IMR-90 (cell line): ENCODE data around the gene KCNH2. TPM values are rescaled to one million over a fixed set of nuclear protein-coding genes. Genes with fewer than 3 reads are reported as not detected.

Experiments
- ATAC-seq: fragments of 200-7000 bp; cut with Tn5 transposase; 2 replicates; pipeline ENCODE4 v1.9.1; 2020; ENCODE audit warnings: low read depth, mild to moderate bottlenecking, moderate library complexity
- BruUV-seq: library from RNA; stranded (reverse); fragments of 400-500 nt; replicated peaks from 2 replicates; lab custom pipeline; 2021; lab: Mats Ljungman, UMichigan
- CTCF ChIA-PET: fragments of 300-600 bp; formaldehyde crosslinking; extraction: SDS; loops from one replicate; lab custom pipeline; 2021; ENCODE audit warnings: antibody characterized with exemption; lab: Yijun Ruan, JAX
- POLR2A ChIA-PET: fragments of 300-600 bp; sonication (Branson Sonifier 250); formaldehyde crosslinking; loops from one replicate; lab custom pipeline; 2022; ENCODE audit warnings: antibody characterized with exemption; ENCODE audit not compliant: unreplicated experiment; lab: Charles Lee
- DNase-seq: peaks from one replicate; pipeline ENCODE4 v3.0.0; 2013
- H2AFZ ChIP-seq: replicated peaks from 2 replicates; pipeline ENCODE3; 2013; ENCODE audit warnings: low read length, mild to moderate bottlenecking; ENCODE audit not compliant: poor library complexity
- H2AK5ac ChIP-seq: 2 replicates; pipeline ENCODE4 v1.6.1; 2013; ENCODE audit warnings: low read depth, low read length, inconsistent platforms
- H2AK9ac ChIP-seq: replicated peaks from 2 replicates; pipeline ENCODE3; 2013; ENCODE audit warnings: mild to moderate bottlenecking, low read depth, low read length, moderate library complexity; ENCODE audit not compliant: poor library complexity
- H2BK120ac ChIP-seq: 2 replicates; pipeline ENCODE4 v1.6.1; 2013; ENCODE audit warnings: low read depth, low read length, inconsistent platforms
- H2BK15ac ChIP-seq: 3 replicates; pipeline ENCODE4 v1.6.1; 2013; ENCODE audit warnings: low read depth, low read length, inconsistent platforms
- H2BK20ac ChIP-seq: 2 replicates; pipeline ENCODE4 v1.6.1; 2013; ENCODE audit warnings: low read depth, mild to moderate bottlenecking, inconsistent platforms, low read length, moderate library complexity
- H2BK5ac ChIP-seq: 2 replicates; pipeline ENCODE4 v1.6.1; 2013; ENCODE audit warnings: mild to moderate bottlenecking, low read depth, low read length, inconsistent platforms; ENCODE audit not compliant: poor library complexity, severe bottlenecking
- H3K14ac ChIP-seq: replicated peaks from 2 replicates; pipeline ENCODE4 v1.6.1; 2013; ENCODE audit warnings: low read depth, low read length, inconsistent platforms
- H3K18ac ChIP-seq: 2 replicates; pipeline ENCODE4 v1.6.1; 2013; ENCODE audit warnings: low read depth, low read length, control low read depth
- H3K23ac ChIP-seq: 2 replicates; pipeline ENCODE4 v1.6.1; 2013; ENCODE audit warnings: low read depth, low read length, inconsistent platforms
- H3K27ac ChIP-seq: 2 replicates; pipeline ENCODE4 v1.5.1; 2013; ENCODE audit warnings: mild to moderate bottlenecking, control low read depth, low read length; ENCODE audit not compliant: insufficient read depth
- H3K27me3 ChIP-seq: 2 replicates; pipeline ENCODE4 v1.6.1; 2013; ENCODE audit warnings: low read length; ENCODE audit not compliant: control insufficient read depth, insufficient read depth
- H3K36me3 ChIP-seq: 2 replicates; pipeline ENCODE4 v1.6.1; 2013; ENCODE audit warnings: low read length, mixed read lengths; ENCODE audit not compliant: control insufficient read depth, insufficient read depth
- H3K4ac ChIP-seq: 2 replicates; pipeline ENCODE4 v1.6.1; 2013; ENCODE audit warnings: low read depth, low read length, inconsistent platforms
- H3K4me1 ChIP-seq: 2 replicates; pipeline ENCODE4 v1.6.1; 2013; ENCODE audit warnings: low read length, mixed read lengths; ENCODE audit not compliant: control insufficient read depth, insufficient read depth
- H3K4me2 ChIP-seq: 2 replicates; pipeline ENCODE4 v1.6.1; 2013; ENCODE audit warnings: low read depth, mild to moderate bottlenecking, control low read depth, low read length, moderate library complexity
- H3K4me3 ChIP-seq: 2 replicates; pipeline ENCODE4 v1.5.1; 2013; ENCODE audit warnings: low read depth, mild to moderate bottlenecking, control low read depth, low read length, moderate library complexity; ENCODE audit not compliant: insufficient read depth
- H3K56ac ChIP-seq: 2 replicates; pipeline ENCODE4 v1.6.1; 2013; ENCODE audit warnings: low read length, inconsistent platforms; ENCODE audit not compliant: insufficient read depth; ENCODE audit errors: extremely low read depth
- H3K79me1 ChIP-seq, 2 experiments: 2 replicates each; pipeline ENCODE4 v1.6.1; 2013; ENCODE audit warnings: low read length in 2 of 2, inconsistent platforms in 1 of 2, low read depth in 1 of 2
- H3K9ac ChIP-seq: 2 replicates; pipeline ENCODE4 v1.6.1; 2013; ENCODE audit warnings: low read depth, low read length, control low read depth
- H3K9me1 ChIP-seq: 2 replicates; pipeline ENCODE4 v1.6.1; 2013; ENCODE audit warnings: low read length, inconsistent platforms; ENCODE audit not compliant: insufficient read depth
- H3K9me3 ChIP-seq: 2 replicates; pipeline ENCODE4 v1.6.1; 2013; ENCODE audit warnings: low read length; ENCODE audit not compliant: control insufficient read depth, insufficient read depth
- H4K20me1 ChIP-seq: 2 replicates; pipeline ENCODE4 v1.6.1; 2013; ENCODE audit warnings: low read length, inconsistent platforms; ENCODE audit not compliant: insufficient read depth
- H4K5ac ChIP-seq: 2 replicates; pipeline ENCODE4 v1.6.1; 2013; ENCODE audit warnings: mild to moderate bottlenecking, low read depth, low read length, control low read depth
- H4K8ac ChIP-seq, 2 experiments: 2 replicates each; pipeline ENCODE4 v1.6.1; 2013; ENCODE audit warnings: low read depth in 2 of 2, low read length in 2 of 2, control low read depth in 1 of 2, inconsistent platforms in 1 of 2
- H4K91ac ChIP-seq: 2 replicates; pipeline ENCODE4 v1.6.1; 2013; ENCODE audit warnings: low read depth, low read length, inconsistent platforms; ENCODE audit not compliant: insufficient read depth
- BHLHE40 ChIP-seq: fragments of 150-350 bp; IDR thresholded peaks from 2 replicates; pipeline ENCODE4 v1.6.1; 2016; ENCODE audit warnings: mild to moderate bottlenecking, low read depth, low read length
- CEBPB ChIP-seq: IDR thresholded peaks from 2 replicates; pipeline ENCODE4 v1.6.1; 2012; ENCODE audit warnings: low read depth, low read length, improper control_type of control experiment
- CHD1 ChIP-seq: IDR thresholded peaks from 2 replicates; pipeline ENCODE4 v1.6.1; 2012; ENCODE audit warnings: low read depth, low read length, improper control_type of control experiment
- CTCF ChIP-seq: conservative IDR thresholded peaks from 2 replicates; pipeline ENCODE4 v1.5.1; 2012; ENCODE audit warnings: mild to moderate bottlenecking, low read depth, low read length, improper control_type of control experiment
- FOS ChIP-seq: fragments of 150-350 bp; IDR thresholded peaks from 2 replicates; pipeline ENCODE4 v1.6.1; 2016; ENCODE audit warnings: low read depth, low read length
- MAFK ChIP-seq: IDR thresholded peaks from 2 replicates; pipeline ENCODE4 v1.6.1; 2012; ENCODE audit warnings: low read depth, low read length, improper control_type of control experiment
- MAZ ChIP-seq: IDR thresholded peaks from 2 replicates; pipeline ENCODE4 v1.6.1; 2012; ENCODE audit warnings: low read depth, mild to moderate bottlenecking, low read length, improper control_type of control experiment, moderate library complexity, borderline replicate concordance
- MXI1 ChIP-seq: IDR thresholded peaks from 2 replicates; pipeline ENCODE4 v1.6.1; 2012; ENCODE audit warnings: low read depth, mild to moderate bottlenecking, low read length, moderate library complexity, borderline replicate concordance
- POLR2A ChIP-seq: IDR thresholded peaks from 2 replicates; pipeline ENCODE4 v1.6.1; 2012; ENCODE audit warnings: mild to moderate bottlenecking, low read depth, low read length
- RAD21 ChIP-seq: IDR thresholded peaks from 2 replicates; pipeline ENCODE4 v1.6.1; 2012; ENCODE audit warnings: low read length, improper control_type of control experiment
- RFX5 ChIP-seq: IDR thresholded peaks from 2 replicates; pipeline ENCODE4 v1.8.0; 2012; ENCODE audit warnings: low read depth, mild to moderate bottlenecking, low read length, moderate library complexity
- WGBS, 2 experiments: methylation state at CpG; one replicate each; pipeline versions ENCODE4 v1.1.5 to v1.1.7; 2013; ENCODE audit warnings: missing lambda C conversion rate in 2 of 2; ENCODE audit not compliant: insufficient read length in 1 of 2; ENCODE audit errors: extremely low coverage in 2 of 2; 5-methylcytosine and 5-hydroxymethylcytosine counted together
- dilution Hi-C: fragments of 300-500 bp; cut with HindIII; formaldehyde crosslinking; loops from one replicate; pipeline ENCODE4 v1.14.3; 2018; ENCODE audit warnings: low sequenced_read_pairs; ENCODE audit not compliant: unreplicated experiment
- in situ Hi-C: fragments of 300-500 bp; cut with MboI; formaldehyde crosslinking; loops from 3 replicates; pipeline ENCODE4 v1.14.3; 2019; ENCODE audit warnings: low sequenced_read_pairs, inconsistent platforms, mixed read lengths
- intact Hi-C: fragments of 100-400 bp; cut with micrococcal nuclease; formaldehyde crosslinking; loops from 2 replicates; pipeline ENCODE4 v1.10.0; 2022
- polyA plus RNA-seq, 3 experiments: library from polyadenylated mRNA; depleted of rRNA; stranded (reverse); fragments of >200 nt; gene quantifications; 2 replicates each; pipeline ENCODE4 v1.2.3, GENCODE V29; 2012; ENCODE audit warnings: low replicate concordance in 1 of 3
- total RNA-seq: library from RNA; depleted of rRNA; stranded (reverse); fragments of >200 nt; gene quantifications from 2 replicates; pipeline ENCODE4 v1.2.3, GENCODE V29; 2012
- TF ChIP-seq, protein P1 (sequence below): fragments of 150-350 bp; IDR thresholded peaks from 2 replicates; pipeline ENCODE4 v1.6.1; 2016; ENCODE audit warnings: low read depth, mild to moderate bottlenecking, low read length, moderate library complexity, borderline replicate concordance

The KCNH2 gene
- total and polyA plus RNA-seq, 2 of the 4 experiments (the other 2 are of a cell fraction), result 0.90 to 2.1 TPM

DNA sequence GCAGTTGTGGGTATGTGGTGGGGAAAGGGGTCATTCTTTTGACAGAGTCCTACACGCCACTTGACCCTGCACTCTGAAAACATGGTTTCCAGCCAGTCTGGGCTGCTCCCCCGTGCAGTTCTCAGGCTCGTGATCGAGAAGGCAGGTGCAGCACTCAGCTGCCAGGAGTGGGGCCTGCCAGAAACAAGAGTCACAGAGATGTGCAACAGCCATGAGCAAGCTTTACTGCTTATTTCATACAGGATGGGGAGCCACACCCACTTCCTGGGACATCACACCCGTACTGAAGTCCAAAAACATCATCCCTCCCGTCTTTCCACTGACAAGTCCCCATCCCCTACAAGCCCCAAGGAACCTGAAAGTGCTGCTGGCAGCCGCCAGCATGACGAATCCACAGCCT is 36.8 kb upstream of the KCNH2 start:
- H2BK15ac ChIP-seq, result no peak overlapping the region
- peaks cover 38% of the 10 kb centered on the region for H3K27me3 ChIP-seq
- ChIA-PET POLR2A (no interaction called here), CTCF (interaction anchor here (0.7 kb wide), 1 partner anchor 94 kb away, joined by 3 read pairs; no protein-coding TSS in a partner anchor)
- H3K27ac ChIP-seq, result no peak overlapping the region
- 76% methylated on average over 5 of the region's 8 CpGs; no CpG with 5 or more reads in 1 of the 2 experiments for WGBS, 2 experiments
- H3K18ac ChIP-seq, result no peak overlapping the region
- no peak for ATAC-seq
- H3K4me3 ChIP-seq, result no peak overlapping the region
- no peak overlapping the region for H3K4ac ChIP-seq
- no peak overlapping the region for H2AFZ ChIP-seq
- H4K8ac ChIP-seq, result no peak overlapping the region
- no peak overlapping the region for H3K4me2 ChIP-seq
- H4K5ac ChIP-seq, result no peak overlapping the region
- H3K9ac ChIP-seq, result no peak overlapping the region
- H3K56ac ChIP-seq, result no peak overlapping the region
- H3K4me1 ChIP-seq, result peaks cover 12% of the 10 kb centered on the region; the same call in 1 of the 2 replicates
- in situ Hi-C loops, result no loop called here
- H2BK120ac ChIP-seq, result no peak overlapping the region
- dilution Hi-C loops, result no loop called here
- no peaks in the 10 kb centered on the region for H3K79me1 ChIP-seq
- H2AK9ac ChIP-seq, result no peak overlapping the region
- no peaks in the 10 kb centered on the region for H3K9me3 ChIP-seq
- H4K91ac ChIP-seq, result no peak overlapping the region
- intact Hi-C loops, result loop anchor here (5.0 kb wide), 1 partner anchor 97 kb away; no protein-coding TSS in a partner anchor
- H3K14ac ChIP-seq, result no peak overlapping the region
- H3K9me1 ChIP-seq, result no peaks in the 10 kb centered on the region
- H3K23ac ChIP-seq, result no peak overlapping the region
- no peak for DNase-seq
- H2BK20ac ChIP-seq, result no peak overlapping the region
- no peak overlapping the region for H2BK5ac ChIP-seq
- H3K36me3 ChIP-seq, result no peaks in the 10 kb centered on the region
- no TSS peak for BruUV-seq
- no peak for TF ChIP-seq MAZ
- TF ChIP-seq FOS, result no peak
- no peak for TF ChIP-seq CHD1
- no peak for TF ChIP-seq CEBPB
- no peak for TF ChIP-seq RAD21
- TF ChIP-seq, protein P1, sequence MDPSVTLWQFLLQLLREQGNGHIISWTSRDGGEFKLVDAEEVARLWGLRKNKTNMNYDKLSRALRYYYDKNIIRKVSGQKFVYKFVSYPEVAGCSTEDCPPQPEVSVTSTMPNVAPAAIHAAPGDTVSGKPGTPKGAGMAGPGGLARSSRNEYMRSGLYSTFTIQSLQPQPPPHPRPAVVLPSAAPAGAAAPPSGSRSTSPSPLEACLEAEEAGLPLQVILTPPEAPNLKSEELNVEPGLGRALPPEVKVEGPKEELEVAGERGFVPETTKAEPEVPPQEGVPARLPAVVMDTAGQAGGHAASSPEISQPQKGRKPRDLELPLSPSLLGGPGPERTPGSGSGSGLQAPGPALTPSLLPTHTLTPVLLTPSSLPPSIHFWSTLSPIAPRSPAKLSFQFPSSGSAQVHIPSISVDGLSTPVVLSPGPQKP, result no peak
- no peak for TF ChIP-seq RFX5
- TF ChIP-seq BHLHE40, result no peak
- TF ChIP-seq POLR2A, result no peak
- TF ChIP-seq MXI1, result no peak
- TF ChIP-seq MAFK, result no peak
- no peak for TF ChIP-seq CTCF
- no peaks in the 10 kb centered on the region for H4K20me1 ChIP-seq
- no peak overlapping the region for H2AK5ac ChIP-seq
